GM23338 (cell line): ENCODE results near the gene LURAP1L. TPM values are rescaled to one million over a fixed set of nuclear protein-coding genes. Genes with fewer than 3 reads are reported as not detected.

Experiments
- ATAC-seq: fragments of 200-7000 bp; cut with Tn5 transposase; 3 replicates; pipeline ENCODE4 v1.9.1; 2020
- DNase-seq: peaks from one replicate; pipeline ENCODE4 v3.0.0-alpha.2; 2015; ENCODE audit warnings: low spot score
- H2AFZ ChIP-seq: fragments of 200-600 bp; sonication (generic); 2 replicates; pipeline ENCODE4 v1.8.0; 2016; ENCODE audit warnings: antibody characterized with exemption, mild to moderate bottlenecking, moderate library complexity
- H3F3A ChIP-seq: fragments of 200-600 bp; sonication (generic); replicated peaks from 2 replicates; pipeline ENCODE4 v1.8.0; 2017; ENCODE audit warnings: antibody characterized with exemption, mixed run types, low read depth
- H3K27ac ChIP-seq: fragments of 200-600 bp; sonication (generic); 2 replicates; pipeline ENCODE4 v1.6.1; 2016; ENCODE audit warnings: low read depth
- H3K27me3 ChIP-seq: fragments of 200-600 bp; sonication (generic); 2 replicates; pipeline ENCODE4 v1.8.0; 2016; ENCODE audit warnings: mild to moderate bottlenecking, mixed run types, moderate library complexity; ENCODE audit not compliant: insufficient read depth
- H3K36me3 ChIP-seq: fragments of 200-600 bp; sonication (generic); 2 replicates; pipeline ENCODE4 v1.8.0; 2016; ENCODE audit warnings: mild to moderate bottlenecking; ENCODE audit not compliant: insufficient read depth
- H3K4me1 ChIP-seq: fragments of 200-600 bp; sonication (generic); 2 replicates; pipeline ENCODE4 v1.8.0; 2016; ENCODE audit warnings: mild to moderate bottlenecking, moderate library complexity; ENCODE audit not compliant: insufficient read depth
- H3K4me2 ChIP-seq: fragments of 200-600 bp; sonication (generic); 2 replicates; pipeline ENCODE4 v1.7.1; 2017; ENCODE audit warnings: mixed run types
- H3K4me3 ChIP-seq: fragments of 200-600 bp; sonication (generic); 2 replicates; pipeline ENCODE4 v1.6.1; 2016; ENCODE audit warnings: mixed run types
- H3K79me2 ChIP-seq: fragments of 200-600 bp; sonication (generic); replicated peaks from 2 replicates; pipeline ENCODE4 v1.8.0; 2017; ENCODE audit warnings: mild to moderate bottlenecking; ENCODE audit not compliant: insufficient read depth
- H3K9me2 ChIP-seq: fragments of 200-600 bp; sonication (generic); 2 replicates; pipeline ENCODE4 v1.8.0; 2017; ENCODE audit not compliant: insufficient read depth
- H4K20me1 ChIP-seq: fragments of 200-600 bp; sonication (generic); replicated peaks from 2 replicates; pipeline ENCODE4 v1.8.0; 2017; ENCODE audit warnings: mild to moderate bottlenecking; ENCODE audit not compliant: insufficient read depth
- H3K27ac Mint-ChIP-seq: 2 replicates; pipeline ENCODE4 v1.8.0; 2020; ENCODE audit warnings: inconsistent platforms, mild to moderate bottlenecking, moderate library complexity, mixed read lengths
- H3K27me3 Mint-ChIP-seq: 3 replicates; pipeline ENCODE4 v1.8.0; 2022; ENCODE audit warnings: low read depth, mild to moderate bottlenecking, moderate library complexity, mixed read lengths, inconsistent platforms; ENCODE audit not compliant: insufficient read depth, poor library complexity
- H3K36me3 Mint-ChIP-seq: 3 replicates; pipeline ENCODE4 v1.8.0; 2021; ENCODE audit warnings: low read depth, mild to moderate bottlenecking, inconsistent platforms, moderate library complexity, mixed read lengths
- H3K4me1 Mint-ChIP-seq: 3 replicates; pipeline ENCODE4 v1.8.0; 2020; ENCODE audit warnings: mild to moderate bottlenecking, inconsistent platforms, mixed read lengths
- H3K4me3 Mint-ChIP-seq: 3 replicates; pipeline ENCODE4 v1.8.0; 2021; ENCODE audit warnings: moderate library complexity, mild to moderate bottlenecking, inconsistent platforms, mixed read lengths
- H3K9me3 Mint-ChIP-seq: 3 replicates; pipeline ENCODE4 v1.8.0; 2020; ENCODE audit warnings: moderate library complexity, mild to moderate bottlenecking, inconsistent platforms, mixed read lengths
- ZNF462 ChIP-seq: fragments of 250-450 bp; sonication (Bioruptor Pico); IDR thresholded peaks from 2 replicates; pipeline ENCODE4 v1.5.0; 2020; ENCODE audit warnings: mild to moderate bottlenecking, moderate library complexity
- polyA plus RNA-seq: library from polyadenylated mRNA; unstranded; fragments of >200 nt; fragmentation: Nextera tagmentation; extraction: Ambion mirVana; gene quantifications from 2 replicates; pipeline ENCODE4 v1.2.1, GENCODE V29; 2016
- total RNA-seq: library from RNA; depleted of rRNA; stranded (reverse); fragments of >200 nt; shearing (Covaris generic); gene quantifications from 2 replicates; pipeline ENCODE4 v1.2.3, GENCODE V29; 2014

LURAP1L gene
- total and polyA plus RNA-seq, 2 experiments from 2014 or later: 1.2 to 1.6 TPM

GRCh38 chr9:12771891-12772290 lies 2.9 kb upstream of the LURAP1L start:
- H3K4me2 ChIP-seq: no peak overlapping the region
- H2AFZ ChIP-seq: no peak overlapping the region

More at GRCh38 chr9:12771891-12772290, 2.9 kb upstream of the LURAP1L start:
- Histone ChIP-seq H3K27ac (no peak overlapping the region), H3K4me3 (no peak overlapping the region), H3K27me3 (peaks cover 19% of the 10 kb centered on the region), H3K9me2 (peaks cover under 1% of the 10 kb centered on the region; the same call in 1 of the 2 replicates), H3F3A (no peaks in the 10 kb centered on the region), H3K4me1 (0 out of 2 replicates have a peak, but pooled peaks cover 3% of the 10 kb centered on the region), H3K36me3 (no peaks in the 10 kb centered on the region), H4K20me1 (no peaks in the 10 kb centered on the region), H3K79me2 (no peaks in the 10 kb centered on the region)
- DNase-seq (no peak), ATAC-seq (no peak)
- Mint-ChIP-seq H3K36me3 (no peaks in the 10 kb centered on the region), H3K4me1 (peaks cover 2% of the 10 kb centered on the region; the same call in 1 of the 3 replicates), H3K27ac (no peak overlapping the region), H3K4me3 (no peak overlapping the region), H3K9me3 (no peaks in the 10 kb centered on the region), H3K27me3 (peaks cover 20% of the 10 kb centered on the region)
- TF ChIP-seq ZNF462 (CRISPR knock-in tag): no peak
